HCT116 (cell line): ENCODE data around the gene APOD. TPM values are rescaled to one million over a fixed set of nuclear protein-coding genes. Genes with fewer than 3 reads are reported as not detected.

Experiments
- ATAC-seq: fragments of 200-7000 bp; cut with Tn5 transposase; 2 replicates; pipeline ENCODE4 v1.9.1; 2020; ENCODE audit warnings: mild to moderate bottlenecking, moderate library complexity
- BruUV-seq: library from RNA; stranded (reverse); fragments of 400-500 nt; replicated peaks from 2 replicates; lab custom pipeline; 2021; lab: Mats Ljungman, UMichigan
- CTCF ChIA-PET: fragments of 300-600 bp; sonication (Branson Sonifier 250); formaldehyde crosslinking; loops from one replicate; lab custom pipeline; 2021; ENCODE audit warnings: antibody characterized with exemption; lab: Charles Lee
- POLR2A ChIA-PET: fragments of 300-600, 350-600 bp; sonication (Branson Sonifier 250); formaldehyde crosslinking; loops from one replicate; lab custom pipeline; 2021; ENCODE audit warnings: antibody characterized with exemption; lab: Charles Lee
- RAD21 ChIA-PET, 2 experiments: fragments of 300-600 bp; sonication (Branson Sonifier 250); formaldehyde crosslinking; loops; one replicate each; lab custom pipeline; 2023; ENCODE audit warnings: low total read pairs in 2 of 2; ENCODE audit not compliant: uncharacterized antibody in 2 of 2, unreplicated experiment in 2 of 2, low non-redundant PET in 1 of 2; lab: Charles Lee
- DNase-seq: peaks from one replicate; pipeline ENCODE4 v3.0.0-alpha.2; 2010; ENCODE audit warnings: low read depth, low spot score
- H2AFZ ChIP-seq: fragments of 200-600 bp; shearing (Covaris generic), sonication (generic); 2 replicates; pipeline ENCODE4 v1.6.1; 2017; ENCODE audit warnings: low read depth, mixed run types, mixed read lengths, antibody characterized with exemption, low read length; ENCODE audit not compliant: poor library complexity, severe bottlenecking
- H3K27ac ChIP-seq: 2 replicates; pipeline ENCODE4 v1.5.1; 2012; ENCODE audit warnings: low read depth, low read length
- H3K27me3 ChIP-seq: fragments of 200-600 bp; sonication (generic); 2 replicates; pipeline ENCODE4 v1.6.1; 2016; ENCODE audit warnings: mixed run types, low read length, mixed read lengths; ENCODE audit not compliant: insufficient read depth
- H3K36me3 ChIP-seq, 2 experiments: fragments of 200-500 bp in 1 of 2; fragments of 200-600 bp in 1 of 2; sonication (Bioruptor generic) in 1 of 2; sonication (generic) in 1 of 2; 2 replicates each; pipeline versions ENCODE4 v1.5.1 to v1.6.1; 2014 to 2016; ENCODE audit warnings: low read length in 2 of 2, inconsistent platforms in 1 of 2, mixed read lengths in 1 of 2, mixed run types in 1 of 2; ENCODE audit not compliant: insufficient read depth in 2 of 2, control insufficient read depth in 1 of 2
- H3K4me1 ChIP-seq, 2 experiments: fragments of 200-600 bp in 1 of 2; sonication (generic) in 1 of 2; 2 replicates each; pipeline versions ENCODE4 v1.5.1 to v1.6.1; 2012 to 2017; ENCODE audit warnings: low read length in 2 of 2, inconsistent platforms in 1 of 2, mild to moderate bottlenecking in 1 of 2, mixed read lengths in 1 of 2, mixed run types in 1 of 2, moderate library complexity in 1 of 2; ENCODE audit not compliant: insufficient read depth in 2 of 2, control insufficient read depth in 1 of 2
- H3K4me2 ChIP-seq: fragments of 200-600 bp; sonication (generic); 2 replicates; pipeline ENCODE4 v1.6.1; 2017; ENCODE audit warnings: mixed run types, low read length, mixed read lengths
- H3K4me3 ChIP-seq, 2 experiments: fragments of 200-600 bp in 1 of 2; sonication (generic) in 1 of 2; replicated peaks in 1 of 2; 2 replicates each; pipeline ENCODE4 v1.5.1; 2011 to 2016; ENCODE audit warnings: low read length in 2 of 2, control low read depth in 1 of 2, low read depth in 1 of 2, mild to moderate bottlenecking in 1 of 2, mixed read lengths in 1 of 2, mixed run types in 1 of 2
- H3K79me2 ChIP-seq: fragments of 200-600 bp; sonication (generic); 2 replicates; pipeline ENCODE4 v1.6.1; 2017; ENCODE audit warnings: mild to moderate bottlenecking, mixed run types, low read length, moderate library complexity, mixed read lengths; ENCODE audit not compliant: insufficient read depth
- H3K9ac ChIP-seq: fragments of 200-600 bp; sonication (generic); 2 replicates; pipeline ENCODE4 v1.6.1; 2016; ENCODE audit warnings: low read length, mixed read lengths
- H3K9me2 ChIP-seq: fragments of 200-600 bp; sonication (generic), shearing (Covaris generic); 2 replicates; pipeline ENCODE4 v1.6.1; 2017; ENCODE audit warnings: mixed run types, mild to moderate bottlenecking, moderate library complexity; ENCODE audit not compliant: insufficient read depth
- H3K9me3 ChIP-seq, 2 experiments: fragments of 200-500 bp in 1 of 2; fragments of 200-600 bp in 1 of 2; sonication (Bioruptor generic) in 1 of 2; sonication (generic) in 1 of 2; 2 replicates each; pipeline ENCODE4 v1.6.1; 2014 to 2017; ENCODE audit warnings: low read length in 2 of 2, mixed read lengths in 2 of 2, inconsistent platforms in 1 of 2, low read depth in 1 of 2, mild to moderate bottlenecking in 1 of 2, mixed run types in 1 of 2, moderate library complexity in 1 of 2; ENCODE audit not compliant: control insufficient read depth in 1 of 2, insufficient read depth in 1 of 2
- H4K20me1 ChIP-seq: fragments of 200-600 bp; sonication (generic), shearing (Covaris generic); 2 replicates; pipeline ENCODE4 v1.6.1; 2017; ENCODE audit warnings: mixed run types, mild to moderate bottlenecking, moderate library complexity; ENCODE audit not compliant: insufficient read depth
- CBX3 ChIP-seq: IDR thresholded peaks from 2 replicates; pipeline ENCODE4 v1.6.1; 2012; ENCODE audit warnings: low read depth
- CEBPB ChIP-seq: IDR thresholded peaks from 2 replicates; pipeline ENCODE4 v1.6.1; 2012; ENCODE audit warnings: low read depth
- EGR1 ChIP-seq: IDR thresholded peaks from 2 replicates; pipeline ENCODE4 v1.6.1; 2012; ENCODE audit warnings: low read depth
- EZH2phosphoT487 ChIP-seq: fragments of 200-600 bp; IDR thresholded peaks from 2 replicates; pipeline ENCODE4 v1.6.1; 2018; ENCODE audit warnings: antibody characterized with exemption, borderline replicate concordance
- FOSL1 ChIP-seq: IDR thresholded peaks from 2 replicates; pipeline ENCODE4 v1.6.1; 2012; ENCODE audit warnings: low read depth
- JUND ChIP-seq: IDR thresholded peaks from 2 replicates; pipeline ENCODE4 v1.6.1; 2012
- MAX ChIP-seq: IDR thresholded peaks from 2 replicates; pipeline ENCODE4 v1.6.1; 2012
- POLR2A ChIP-seq: IDR thresholded peaks from 2 replicates; pipeline ENCODE4 v1.7.0; 2011; ENCODE audit warnings: borderline replicate concordance; ENCODE audit not compliant: insufficient read depth, insufficient read length; ENCODE audit errors: extremely low read depth
- RAD21 ChIP-seq: IDR thresholded peaks from 2 replicates; pipeline ENCODE4 v1.6.1; 2012; ENCODE audit warnings: low read depth, mild to moderate bottlenecking
- SP1 ChIP-seq: IDR thresholded peaks from 2 replicates; pipeline ENCODE4 v1.6.1; 2012; ENCODE audit warnings: low read depth
- SRF ChIP-seq: IDR thresholded peaks from 2 replicates; pipeline ENCODE4 v1.6.1; 2012; ENCODE audit warnings: low read depth
- YY1 ChIP-seq: IDR thresholded peaks from 2 replicates; pipeline ENCODE4 v1.6.1; 2011; ENCODE audit warnings: low read length, low read depth, moderate library complexity, mild to moderate bottlenecking; ENCODE audit not compliant: insufficient replicate concordance; ENCODE audit errors: extremely low read depth
- ZBTB33 ChIP-seq: IDR thresholded peaks from 2 replicates; pipeline ENCODE4 v1.6.1; 2011; ENCODE audit warnings: mild to moderate bottlenecking, low read length, moderate library complexity; ENCODE audit not compliant: insufficient replicate concordance; ENCODE audit errors: extremely low read depth
- ZFX ChIP-seq: fragments of 450-650 bp; IDR thresholded peaks from 2 replicates; pipeline ENCODE4 v1.6.1; 2017
- ZNF274 ChIP-seq: fragments of 200-500 bp; sonication (Bioruptor generic); IDR thresholded peaks from 2 replicates; pipeline ENCODE4 v1.6.1; 2014; ENCODE audit warnings: mild to moderate bottlenecking, low read depth, low read length, inconsistent platforms
- intact Hi-C: fragments of 100-400 bp; cut with micrococcal nuclease; formaldehyde crosslinking; loops from 2 replicates; pipeline ENCODE4 v1.10.0; 2022
- total RNA-seq: library from RNA; stranded (reverse); gene quantifications from one replicate; pipeline ENCODE4 v1.2.1, GENCODE V29; 2021; ENCODE audit not compliant: unreplicated experiment
- TF ChIP-seq, protein P1 (sequence below), 3 experiments: fragments of 200-600 bp in 1 of 3; sonication (generic) in 1 of 3; IDR thresholded peaks in 2 of 3; conservative IDR thresholded peaks in 1 of 3; 2 replicates each; pipeline ENCODE4 v1.5.1; 2012 to 2017; ENCODE audit warnings: low read depth in 2 of 3, low read length in 2 of 3, antibody characterized with exemption in 1 of 3, borderline replicate concordance in 1 of 3, control low read depth in 1 of 3, mild to moderate bottlenecking in 1 of 3, mixed read lengths in 1 of 3, mixed run types in 1 of 3, moderate library complexity in 1 of 3; ENCODE audit not compliant: insufficient read depth in 1 of 3
- TF ChIP-seq, protein P2 (sequence below): IDR thresholded peaks from 2 replicates; pipeline ENCODE4 v1.6.1; 2012

Gene APOD
- total RNA-seq, 1 experiment from 2014 or later, result 0.76 TPM

GRCh38 chr3:195558602-195559001 lies 25.1 kb downstream of the APOD start:
- peaks cover 0 to 13% of the 10 kb centered on the region in 2 experiments; a peak in 2 of 4 replicates for H3K4me1 ChIP-seq
- no peaks in the 10 kb centered on the region for H3K9me3 ChIP-seq
- RAD21 ChIA-PET, result no interaction called here
- no TSS peak for BruUV-seq
- H3K79me2 ChIP-seq, result no peaks in the 10 kb centered on the region
- H3K4me3 ChIP-seq, result no peak overlapping the region
- DNase-seq, result peak; percentile 52
- H3K36me3 ChIP-seq, result no peaks in the 10 kb centered on the region
- no peaks in the 10 kb centered on the region for H3K9me2 ChIP-seq
- no peak overlapping the region for H3K4me2 ChIP-seq
- no peak for TF ChIP-seq CEBPB
- no peak for TF ChIP-seq JUND
- TF ChIP-seq EZH2phosphoT487, result no peak
- TF ChIP-seq ZNF274, result no peak
- TF ChIP-seq, protein P1, sequence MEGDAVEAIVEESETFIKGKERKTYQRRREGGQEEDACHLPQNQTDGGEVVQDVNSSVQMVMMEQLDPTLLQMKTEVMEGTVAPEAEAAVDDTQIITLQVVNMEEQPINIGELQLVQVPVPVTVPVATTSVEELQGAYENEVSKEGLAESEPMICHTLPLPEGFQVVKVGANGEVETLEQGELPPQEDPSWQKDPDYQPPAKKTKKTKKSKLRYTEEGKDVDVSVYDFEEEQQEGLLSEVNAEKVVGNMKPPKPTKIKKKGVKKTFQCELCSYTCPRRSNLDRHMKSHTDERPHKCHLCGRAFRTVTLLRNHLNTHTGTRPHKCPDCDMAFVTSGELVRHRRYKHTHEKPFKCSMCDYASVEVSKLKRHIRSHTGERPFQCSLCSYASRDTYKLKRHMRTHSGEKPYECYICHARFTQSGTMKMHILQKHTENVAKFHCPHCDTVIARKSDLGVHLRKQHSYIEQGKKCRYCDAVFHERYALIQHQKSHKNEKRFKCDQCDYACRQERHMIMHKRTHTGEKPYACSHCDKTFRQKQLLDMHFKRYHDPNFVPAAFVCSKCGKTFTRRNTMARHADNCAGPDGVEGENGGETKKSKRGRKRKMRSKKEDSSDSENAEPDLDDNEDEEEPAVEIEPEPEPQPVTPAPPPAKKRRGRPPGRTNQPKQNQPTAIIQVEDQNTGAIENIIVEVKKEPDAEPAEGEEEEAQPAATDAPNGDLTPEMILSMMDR (IDR thresholded peaks at IDR 0.05 in 2 of 3, conservative IDR thresholded peaks at IDR 0.05 in 1 of 3; ENCODE audit: borderline replicate concordance in 1 of 3, insufficient read depth in 1 of 3, low read depth in 2 of 3, low read length in 2 of 3), result peak; percentile 64 to 90 (median 67)
- TF ChIP-seq CBX3, result 0 out of 2 replicates have a peak, but pooled peaks have one; percentile 29
- TF ChIP-seq RAD21, result peak; percentile 93
- no peak overlapping the region for H3K9ac ChIP-seq
- intact Hi-C loops, result loop anchor here (1.0 to 5.0 kb wide), 2 partner anchors 219 to 293 kb away; no protein-coding TSS in a partner anchor
- H3K27ac ChIP-seq, result no peak overlapping the region
- peak; percentile 84 for ATAC-seq
- CTCF ChIA-PET, result interaction anchor here (0.6 to 1.6 kb wide), 2 partner anchors 10 to 292 kb away, joined by 3 to 4 read pairs; no protein-coding TSS in a partner anchor
- POLR2A ChIA-PET, result no interaction called here
- peak overlapping the region; percentile 62 for H2AFZ ChIP-seq
- H3K27me3 ChIP-seq, result no peaks in the 10 kb centered on the region
- no peaks in the 10 kb centered on the region for H4K20me1 ChIP-seq

DNA sequence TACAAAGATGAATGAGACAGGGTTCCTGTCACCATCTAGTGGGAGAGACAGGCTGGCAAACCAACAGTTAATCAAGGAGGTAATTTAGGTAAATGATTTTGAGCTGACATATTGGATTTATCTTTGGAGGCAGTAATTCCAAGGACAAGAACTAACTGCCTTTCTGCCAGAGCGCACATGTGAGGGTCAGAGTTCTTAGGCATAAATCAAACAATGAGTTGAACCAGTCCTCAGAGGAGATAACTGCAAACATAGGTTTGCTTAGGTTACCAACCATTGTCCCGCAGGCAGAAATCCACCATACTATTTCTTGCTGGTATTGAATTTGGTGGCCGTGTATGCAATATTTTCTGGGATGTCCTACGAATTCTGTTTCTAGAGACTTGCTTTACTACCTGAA lies 26.4 kb downstream of the APOD start:
- Histone ChIP-seq H3K9me2 (no peaks in the 10 kb centered on the region), H3K4me3 (no peak overlapping the region), H3K4me2 (no peak overlapping the region), H3K27ac (no peak overlapping the region), H2AFZ (peak overlapping the region; percentile 29), H3K27me3 (no peaks in the 10 kb centered on the region), H3K9ac (no peak overlapping the region), H3K36me3 (no peaks in the 10 kb centered on the region), H3K9me3 (no peaks in the 10 kb centered on the region), H4K20me1 (no peaks in the 10 kb centered on the region), H3K4me1 (peaks cover 0 to 13% of the 10 kb centered on the region in 2 experiments; a peak in 2 of 4 replicates), H3K79me2 (no peaks in the 10 kb centered on the region)
- RAD21 ChIA-PET, result no interaction called here
- POLR2A ChIA-PET, result no interaction called here
- intact Hi-C loops, result loop anchor here (5.0 kb wide), 1 partner anchor 220 kb away; no protein-coding TSS in a partner anchor
- CTCF ChIA-PET, result interaction anchor here (1.6 kb wide), 1 partner anchor 11 kb away, joined by 4 read pairs; no protein-coding TSS in a partner anchor
- no TSS peak for BruUV-seq
- ATAC-seq, result no peak
- no peak for DNase-seq
- TF ChIP-seq POLR2A (no peak), EZH2phosphoT487 (no peak), YY1 (no peak), SP1 (no peak), EGR1 (no peak), MAX (no peak), SRF (no peak), JUND (no peak), FOSL1 (no peak), ZFX (no peak), RAD21 (no peak), ZBTB33 (no peak), ZNF274 (no peak)
- TF ChIP-seq, protein P2, sequence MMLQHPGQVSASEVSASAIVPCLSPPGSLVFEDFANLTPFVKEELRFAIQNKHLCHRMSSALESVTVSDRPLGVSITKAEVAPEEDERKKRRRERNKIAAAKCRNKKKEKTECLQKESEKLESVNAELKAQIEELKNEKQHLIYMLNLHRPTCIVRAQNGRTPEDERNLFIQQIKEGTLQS, result no peak
